Measurements from ENCODE around the gene CFAP58. TPM values are rescaled to one million over a fixed set of nuclear protein-coding genes. Genes with fewer than 3 reads are reported as not detected.

CFAP58 gene
- total RNA-seq, 1 experiment from 2014 or later, result 0.20 TPM

DNA sequence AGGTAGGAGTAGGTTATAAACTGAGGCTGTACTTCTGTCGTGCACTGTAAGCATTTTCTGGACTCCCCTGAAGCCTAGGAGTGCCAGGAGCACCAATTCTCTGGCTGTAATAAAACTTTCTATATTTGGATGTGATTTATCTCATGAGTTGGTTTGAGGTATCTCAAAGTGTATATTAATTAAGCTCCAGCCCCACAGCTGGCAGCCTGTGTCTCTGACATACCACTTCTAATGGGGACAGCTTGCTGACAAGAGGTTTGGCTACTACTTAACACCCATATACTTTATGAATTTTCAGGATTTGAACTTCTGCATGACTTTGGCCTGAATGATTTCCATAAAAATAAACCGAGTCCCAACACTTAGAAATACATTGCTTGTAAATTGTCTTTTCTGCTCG lies 35.2 kb downstream of the CFAP58 start:
- Histone ChIP-seq H3K27me3 (peaks cover 13% of the 10 kb centered on the region), H3K9me3 (no peaks in the 10 kb centered on the region), H3K36me3 (no peaks in the 10 kb centered on the region), H3K4me3 (no peak overlapping the region)
- DNase-seq, result no peak

DNA sequence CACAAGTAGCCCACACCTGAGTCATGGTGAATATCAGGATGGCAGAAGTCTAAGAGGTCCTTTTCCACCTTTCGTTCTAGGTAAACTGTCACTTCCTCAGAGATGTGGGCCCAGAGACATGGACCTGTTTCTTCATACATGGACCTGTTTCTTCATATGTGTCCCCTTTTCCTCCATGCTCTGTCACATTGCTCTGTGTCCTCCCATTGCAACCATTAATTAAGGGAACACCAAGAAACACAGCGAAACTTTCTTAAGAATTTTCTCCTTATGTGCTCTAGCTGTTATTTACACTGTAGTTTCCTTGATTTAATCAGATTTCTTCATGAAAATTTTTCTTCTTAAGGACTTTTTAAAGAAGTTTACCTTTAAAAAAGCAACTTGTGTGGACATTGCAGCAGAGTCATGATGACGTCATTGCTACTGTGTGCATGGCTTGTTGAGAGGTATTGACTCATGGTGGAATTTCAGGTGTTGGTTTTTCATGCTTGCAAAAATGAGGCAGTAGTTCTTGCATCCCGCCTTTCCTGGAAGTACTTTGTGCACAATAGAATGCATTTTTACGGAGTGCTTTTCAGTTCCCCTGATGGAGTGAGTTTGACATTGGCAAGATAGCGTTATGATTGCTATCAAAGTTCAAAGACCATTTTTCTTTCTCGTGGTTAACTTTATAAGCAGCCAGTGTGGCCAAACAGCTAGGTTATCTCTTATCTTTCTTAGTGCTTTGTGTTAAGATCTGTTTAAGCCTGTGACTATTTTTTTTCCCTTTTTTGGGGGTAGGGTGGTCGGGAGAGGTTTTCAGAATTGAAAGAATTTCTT lies 37.7 kb downstream of the CFAP58 start:
- Histone ChIP-seq H3K27me3 (peaks cover 13% of the 10 kb centered on the region), H3K9me3 (no peaks in the 10 kb centered on the region), H3K4me3 (no peak overlapping the region), H3K36me3 (no peaks in the 10 kb centered on the region)
- no peak for DNase-seq

DNA sequence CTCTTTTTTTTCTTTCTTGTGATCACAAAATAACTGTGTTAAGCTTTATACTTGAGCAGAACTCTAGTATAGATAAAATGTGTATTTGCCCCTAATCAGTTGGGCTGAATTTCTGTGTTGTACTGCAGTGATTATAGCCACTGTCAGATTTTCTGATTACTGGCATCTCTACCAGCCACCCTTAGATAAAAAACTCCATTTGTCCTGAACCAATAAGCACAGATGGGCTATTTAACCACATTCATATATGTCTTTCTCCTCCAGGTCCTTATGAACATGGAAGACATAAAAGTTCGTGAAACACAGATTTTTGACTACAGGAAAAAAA lies 38.3 kb downstream of the CFAP58 start:
- no peak for DNase-seq
- Histone ChIP-seq H3K9me3 (no peaks in the 10 kb centered on the region), H3K4me3 (no peak overlapping the region)

GRCh38 chr10:104393387-104393786 lies 39.8 kb downstream of the CFAP58 start:
- Histone ChIP-seq H3K4me3 (no peak overlapping the region), H3K36me3 (no peaks in the 10 kb centered on the region), H3K9me3 (no peaks in the 10 kb centered on the region), H3K27me3 (peaks cover 7% of the 10 kb centered on the region)
- no peak for DNase-seq

More for the DNA sequence above, 38.3 kb downstream of the CFAP58 start:
- H3K36me3 ChIP-seq, result no peaks in the 10 kb centered on the region
- peaks cover 13% of the 10 kb centered on the region for H3K27me3 ChIP-seq

GRCh38 chr10:104396581-104396980 lies 42.9 kb downstream of the CFAP58 start:
- Histone ChIP-seq H3K36me3 (no peaks in the 10 kb centered on the region), H3K27me3 (no peaks in the 10 kb centered on the region; the same call in 1 of the 2 replicates), H3K4me3 (no peak overlapping the region), H3K9me3 (no peaks in the 10 kb centered on the region)
- no peak for DNase-seq

- H3K4me3 ChIP-seq, result no peak overlapping the region
- no peaks in the 10 kb centered on the region for H3K36me3 ChIP-seq
- DNase-seq, result no peak
- no peaks in the 10 kb centered on the region for H3K9me3 ChIP-seq
- no peaks in the 10 kb centered on the region; the same call in 1 of the 2 replicates for H3K27me3 ChIP-seq
Measured at GRCh38 chr10:104403636-104404035, 50.0 kb downstream of the CFAP58 start.

DNA sequence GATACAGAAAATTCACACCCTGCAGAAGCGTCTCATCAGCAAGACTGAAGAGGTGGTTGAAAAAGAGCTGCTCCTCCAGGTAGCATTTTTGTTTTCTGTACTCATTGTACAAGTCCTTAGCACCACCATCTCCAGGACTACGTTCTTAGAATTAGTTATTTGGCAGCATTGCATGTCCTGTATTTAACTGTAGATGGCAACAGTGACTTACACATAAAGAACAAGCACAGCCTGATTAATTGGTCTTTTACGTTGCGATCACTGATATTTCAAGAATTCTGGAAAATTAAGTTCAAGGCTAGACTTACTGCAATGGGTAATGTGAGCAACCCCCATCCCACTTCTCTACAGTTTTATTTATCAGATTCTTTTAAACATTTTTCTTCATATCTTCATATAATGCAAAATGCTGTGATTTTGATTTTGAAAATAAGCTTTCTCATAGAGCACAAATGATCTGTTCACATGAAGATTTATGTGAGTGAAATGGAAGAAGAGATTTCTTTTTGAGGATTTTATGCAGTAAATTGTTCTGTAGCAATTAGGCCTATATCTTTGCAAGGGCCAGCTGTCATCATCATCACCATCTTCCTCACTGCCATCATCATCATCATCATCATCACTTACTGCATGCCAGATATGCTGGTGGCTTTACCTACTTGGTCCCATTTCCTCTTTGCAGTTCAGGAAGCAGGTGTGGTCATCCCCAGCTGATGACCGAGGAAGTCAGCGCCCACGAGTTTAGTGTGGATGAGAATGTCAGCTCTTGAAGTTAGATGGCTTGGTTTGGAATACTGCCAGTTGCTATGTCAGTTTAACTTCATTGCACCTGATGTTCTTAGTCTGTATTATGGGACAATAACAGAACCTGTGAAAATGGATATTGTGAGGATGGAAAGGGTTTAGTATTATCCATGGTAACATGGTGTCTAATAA lies 53.4 kb downstream of the CFAP58 start:
- no peak for DNase-seq
- no peak overlapping the region for H3K4me3 ChIP-seq
- no peaks in the 10 kb centered on the region for H3K36me3 ChIP-seq

DNA sequence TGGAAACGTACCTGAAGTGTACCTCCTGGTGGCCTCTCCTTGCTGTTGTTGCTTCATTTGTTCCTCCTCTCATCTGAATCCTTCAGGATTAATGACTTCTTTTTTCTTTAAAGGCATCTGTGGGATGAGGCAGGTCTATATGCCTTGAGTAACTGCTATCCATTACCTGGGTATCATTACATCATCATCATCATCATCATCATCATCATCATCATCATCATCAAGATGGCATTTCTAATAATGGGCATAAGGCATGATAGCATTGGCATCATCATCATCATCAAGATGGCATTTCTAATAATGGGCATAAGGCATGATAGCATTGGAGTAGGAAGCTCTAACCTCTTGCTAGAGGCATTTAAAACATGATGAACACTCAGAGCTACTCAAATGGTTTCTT lies 59.9 kb downstream of the CFAP58 start:
- Histone ChIP-seq H3K4me3 (no peak overlapping the region), H3K9me3 (no peaks in the 10 kb centered on the region), H3K36me3 (no peaks in the 10 kb centered on the region), H3K27me3 (no peaks in the 10 kb centered on the region)
- DNase-seq, result no peak

More for the DNA sequence above, 53.4 kb downstream of the CFAP58 start:
- no peaks in the 10 kb centered on the region for H3K9me3 ChIP-seq
- H3K27me3 ChIP-seq, result no peaks in the 10 kb centered on the region

GRCh38 chr10:104415526-104416165 lies 62.0 kb downstream of the CFAP58 start:
- Histone ChIP-seq H3K27me3 (no peaks in the 10 kb centered on the region), H3K4me3 (no peak overlapping the region), H3K36me3 (no peaks in the 10 kb centered on the region), H3K9me3 (no peaks in the 10 kb centered on the region)
- no peak for DNase-seq

GRCh38 chr10:104416851-104417250 lies 63.2 kb downstream of the CFAP58 start:
- H3K27me3 ChIP-seq, result no peaks in the 10 kb centered on the region
- H3K36me3 ChIP-seq, result no peaks in the 10 kb centered on the region
- H3K4me3 ChIP-seq, result no peak overlapping the region
- no peak for DNase-seq
- no peaks in the 10 kb centered on the region for H3K9me3 ChIP-seq

DNA sequence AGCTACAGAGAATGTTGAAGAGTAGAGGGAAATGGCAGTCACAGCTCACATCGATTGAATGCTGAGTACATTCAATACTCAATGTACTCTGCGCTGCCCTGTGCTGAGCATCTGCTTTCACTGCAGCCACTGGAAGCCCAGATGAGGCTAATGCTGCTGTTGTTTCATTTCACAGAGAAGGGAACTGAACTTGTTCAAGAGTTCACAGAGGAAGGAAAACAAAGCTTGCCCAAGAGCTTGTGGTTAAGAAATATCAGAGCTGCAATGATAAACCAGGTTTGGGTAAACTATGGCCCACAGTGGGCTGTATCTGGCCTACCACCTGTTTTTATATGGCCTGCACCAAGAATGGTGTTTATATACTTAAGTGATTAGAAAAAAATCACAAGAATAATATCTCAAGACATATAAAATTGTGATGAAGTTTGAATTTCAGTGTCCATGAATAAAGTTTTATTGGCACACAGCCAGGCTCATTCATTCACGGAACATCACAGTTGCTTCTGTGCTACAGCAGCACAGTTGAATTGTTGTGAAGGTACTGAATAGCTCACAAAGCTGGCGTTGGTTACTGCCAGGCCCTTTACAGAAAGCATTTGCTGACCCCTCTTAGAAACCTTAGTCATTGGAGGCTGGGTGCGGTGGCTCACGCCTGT lies 64.1 kb downstream of the CFAP58 start:
- no peak for DNase-seq
- H3K9me3 ChIP-seq, result no peaks in the 10 kb centered on the region
- no peaks in the 10 kb centered on the region for H3K27me3 ChIP-seq
- no peaks in the 10 kb centered on the region for H3K36me3 ChIP-seq
- no peak overlapping the region for H3K4me3 ChIP-seq

DNA sequence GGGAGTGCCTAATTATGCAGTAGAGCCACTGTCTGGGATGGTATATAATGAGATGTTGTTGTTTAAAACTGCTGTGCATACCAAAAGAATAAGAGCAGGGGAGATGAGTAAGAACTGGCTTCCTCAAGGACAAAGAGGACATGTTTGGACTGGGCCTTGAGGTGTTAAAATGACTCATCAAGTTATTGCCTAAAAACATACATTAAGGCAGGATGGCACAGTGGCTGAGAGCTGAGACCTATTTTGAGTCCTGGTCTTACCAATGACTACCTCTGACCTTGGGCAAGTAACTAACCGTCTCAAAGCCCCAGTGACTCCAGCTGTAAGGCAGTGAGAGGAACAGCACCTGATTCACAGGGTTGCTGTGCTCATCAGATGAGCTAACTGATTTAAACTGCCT lies 71.1 kb downstream of the CFAP58 start:
- H3K4me3 ChIP-seq, result no peak overlapping the region
- no peaks in the 10 kb centered on the region for H3K27me3 ChIP-seq
- no peaks in the 10 kb centered on the region for H3K9me3 ChIP-seq
- no peak for DNase-seq
- H3K36me3 ChIP-seq, result no peaks in the 10 kb centered on the region

GRCh38 chr10:104427989-104428388 lies 74.4 kb downstream of the CFAP58 start:
- no peaks in the 10 kb centered on the region for H3K27me3 ChIP-seq
- H3K4me3 ChIP-seq, result no peak overlapping the region
- no peak for DNase-seq
- no peaks in the 10 kb centered on the region for H3K36me3 ChIP-seq
- no peaks in the 10 kb centered on the region for H3K9me3 ChIP-seq

GRCh38 chr10:104429846-104430245 lies 76.2 kb downstream of the CFAP58 start:
- no peaks in the 10 kb centered on the region for H3K9me3 ChIP-seq
- no peaks in the 10 kb centered on the region for H3K27me3 ChIP-seq
- no peak overlapping the region for H3K4me3 ChIP-seq
- no peak for DNase-seq
- no peaks in the 10 kb centered on the region for H3K36me3 ChIP-seq

DNA sequence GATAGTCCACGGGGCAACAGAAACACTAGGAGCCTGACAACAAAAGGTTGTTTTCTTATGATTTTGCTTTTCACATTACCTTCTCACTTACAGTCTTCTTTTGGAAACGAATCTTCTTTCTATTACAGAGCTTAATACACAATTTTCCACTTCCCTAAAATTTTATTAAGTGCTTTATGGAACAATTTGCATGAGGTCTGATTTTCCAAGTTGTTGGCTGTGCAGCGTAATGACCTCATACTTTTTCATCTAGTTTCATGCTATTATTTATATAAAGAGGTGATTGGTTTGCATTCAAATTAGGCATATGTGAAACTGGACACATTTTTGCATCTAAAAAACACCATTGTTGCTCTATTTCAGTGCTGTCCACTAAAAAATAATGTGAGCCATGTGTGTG lies 76.7 kb downstream of the CFAP58 start:
- H3K27me3 ChIP-seq, result no peaks in the 10 kb centered on the region
- DNase-seq, result no peak
- no peaks in the 10 kb centered on the region for H3K9me3 ChIP-seq
- no peak overlapping the region for H3K4me3 ChIP-seq
- no peaks in the 10 kb centered on the region for H3K36me3 ChIP-seq

DNA sequence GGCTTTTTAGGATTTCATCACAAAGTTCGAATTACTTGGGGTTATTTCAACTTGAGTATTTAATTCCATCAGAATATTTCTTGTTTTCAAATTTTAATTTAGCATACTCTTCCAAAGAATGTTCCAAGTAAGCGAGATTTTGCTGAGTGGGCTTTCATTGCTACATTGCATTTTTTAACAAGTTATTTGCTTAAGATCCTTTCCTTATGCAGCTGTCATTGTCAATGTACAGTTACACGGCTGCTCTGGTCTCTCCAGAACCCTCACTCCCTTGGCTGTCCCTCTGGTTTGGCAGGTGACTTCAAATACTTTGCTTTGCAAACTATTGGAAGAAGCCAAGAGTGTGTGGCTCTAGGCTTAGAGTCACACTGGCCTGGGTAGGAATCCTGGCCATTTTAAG lies 80.0 kb downstream of the CFAP58 start:
- H3K4me3 ChIP-seq, result no peak overlapping the region
- H3K27me3 ChIP-seq, result no peaks in the 10 kb centered on the region
- no peak for DNase-seq
- H3K36me3 ChIP-seq, result no peaks in the 10 kb centered on the region
- no peaks in the 10 kb centered on the region for H3K9me3 ChIP-seq

GRCh38 chr10:104434601-104435000 lies 81.0 kb downstream of the CFAP58 start:
- Histone ChIP-seq H3K4me3 (no peak overlapping the region), H3K27me3 (no peaks in the 10 kb centered on the region)
- DNase-seq, result no peak

More at GRCh38 chr10:104434601-104435000, 81.0 kb downstream of the CFAP58 start:
- H3K9me3 ChIP-seq, result no peaks in the 10 kb centered on the region
- no peaks in the 10 kb centered on the region for H3K36me3 ChIP-seq
